IMR-90 (cell line): Measurements from ENCODE around the gene ROR2.

ENCODE experiments used
- CHD1 ChIP-seq: IDR thresholded peaks from 2 replicates; pipeline ENCODE4 v1.6.1; 2012; ENCODE audit warnings: low read depth, low read length, improper control_type of control experiment
- FOS ChIP-seq: fragments of 150-350 bp; IDR thresholded peaks from 2 replicates; pipeline ENCODE4 v1.6.1; 2016; ENCODE audit warnings: low read depth, low read length
- POLR2A ChIP-seq: IDR thresholded peaks from 2 replicates; pipeline ENCODE4 v1.6.1; 2012; ENCODE audit warnings: mild to moderate bottlenecking, low read depth, low read length
- SMC3 ChIP-seq: fragments of 150-350 bp; IDR thresholded peaks from 2 replicates; pipeline ENCODE4 v1.6.1; 2016; ENCODE audit warnings: low read depth, mild to moderate bottlenecking, antibody characterized with exemption, low read length, moderate library complexity
- TF ChIP-seq, protein P1 (sequence below): conservative IDR thresholded peaks from 2 replicates; pipeline ENCODE4 v1.5.1; 2012; ENCODE audit warnings: mild to moderate bottlenecking, low read depth, low read length, improper control_type of control experiment
- TF ChIP-seq, protein P2 (sequence below): fragments of 150-350 bp; IDR thresholded peaks from 2 replicates; pipeline ENCODE4 v1.6.1; 2017; ENCODE audit warnings: mild to moderate bottlenecking, antibody characterized with exemption, low read length, low read depth
- TF ChIP-seq, protein P3 (sequence below): fragments of 150-350 bp; IDR thresholded peaks from 2 replicates; pipeline ENCODE4 v1.6.1; 2016; ENCODE audit warnings: low read depth, mild to moderate bottlenecking, low read length, moderate library complexity, borderline replicate concordance

DNA sequence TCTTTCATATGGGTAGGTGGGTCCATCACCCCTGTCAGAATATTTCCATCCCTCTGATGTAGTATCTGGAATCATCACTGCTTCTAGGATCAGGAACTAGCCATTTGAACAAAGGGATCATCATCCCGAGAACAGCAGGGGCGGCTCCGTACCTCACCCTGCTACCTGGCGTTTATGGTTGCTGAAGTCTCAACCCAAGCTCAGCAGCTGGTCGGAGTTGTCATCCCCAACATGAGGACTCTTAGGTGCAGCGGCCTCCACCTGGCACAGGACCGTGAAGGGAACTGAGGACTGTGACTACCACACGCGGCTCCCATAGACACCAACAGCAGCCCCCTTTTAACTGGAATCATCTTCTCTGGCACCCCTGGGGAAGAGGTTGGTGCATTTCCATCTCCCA, 35.1 kb downstream of the ROR2 start:
- TF ChIP-seq, protein P1, sequence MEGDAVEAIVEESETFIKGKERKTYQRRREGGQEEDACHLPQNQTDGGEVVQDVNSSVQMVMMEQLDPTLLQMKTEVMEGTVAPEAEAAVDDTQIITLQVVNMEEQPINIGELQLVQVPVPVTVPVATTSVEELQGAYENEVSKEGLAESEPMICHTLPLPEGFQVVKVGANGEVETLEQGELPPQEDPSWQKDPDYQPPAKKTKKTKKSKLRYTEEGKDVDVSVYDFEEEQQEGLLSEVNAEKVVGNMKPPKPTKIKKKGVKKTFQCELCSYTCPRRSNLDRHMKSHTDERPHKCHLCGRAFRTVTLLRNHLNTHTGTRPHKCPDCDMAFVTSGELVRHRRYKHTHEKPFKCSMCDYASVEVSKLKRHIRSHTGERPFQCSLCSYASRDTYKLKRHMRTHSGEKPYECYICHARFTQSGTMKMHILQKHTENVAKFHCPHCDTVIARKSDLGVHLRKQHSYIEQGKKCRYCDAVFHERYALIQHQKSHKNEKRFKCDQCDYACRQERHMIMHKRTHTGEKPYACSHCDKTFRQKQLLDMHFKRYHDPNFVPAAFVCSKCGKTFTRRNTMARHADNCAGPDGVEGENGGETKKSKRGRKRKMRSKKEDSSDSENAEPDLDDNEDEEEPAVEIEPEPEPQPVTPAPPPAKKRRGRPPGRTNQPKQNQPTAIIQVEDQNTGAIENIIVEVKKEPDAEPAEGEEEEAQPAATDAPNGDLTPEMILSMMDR = no peak
- TF ChIP-seq, protein P2, sequence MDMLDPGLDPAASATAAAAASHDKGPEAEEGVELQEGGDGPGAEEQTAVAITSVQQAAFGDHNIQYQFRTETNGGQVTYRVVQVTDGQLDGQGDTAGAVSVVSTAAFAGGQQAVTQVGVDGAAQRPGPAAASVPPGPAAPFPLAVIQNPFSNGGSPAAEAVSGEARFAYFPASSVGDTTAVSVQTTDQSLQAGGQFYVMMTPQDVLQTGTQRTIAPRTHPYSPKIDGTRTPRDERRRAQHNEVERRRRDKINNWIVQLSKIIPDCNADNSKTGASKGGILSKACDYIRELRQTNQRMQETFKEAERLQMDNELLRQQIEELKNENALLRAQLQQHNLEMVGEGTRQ = no peak
- TF ChIP-seq CHD1 (no peak), POLR2A (no peak), SMC3 (no peak), FOS (no peak)
- TF ChIP-seq, protein P3, sequence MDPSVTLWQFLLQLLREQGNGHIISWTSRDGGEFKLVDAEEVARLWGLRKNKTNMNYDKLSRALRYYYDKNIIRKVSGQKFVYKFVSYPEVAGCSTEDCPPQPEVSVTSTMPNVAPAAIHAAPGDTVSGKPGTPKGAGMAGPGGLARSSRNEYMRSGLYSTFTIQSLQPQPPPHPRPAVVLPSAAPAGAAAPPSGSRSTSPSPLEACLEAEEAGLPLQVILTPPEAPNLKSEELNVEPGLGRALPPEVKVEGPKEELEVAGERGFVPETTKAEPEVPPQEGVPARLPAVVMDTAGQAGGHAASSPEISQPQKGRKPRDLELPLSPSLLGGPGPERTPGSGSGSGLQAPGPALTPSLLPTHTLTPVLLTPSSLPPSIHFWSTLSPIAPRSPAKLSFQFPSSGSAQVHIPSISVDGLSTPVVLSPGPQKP = no peak
